DMS79 treated with DMSO at 0.1 percent for 48 hours (cell line): ENCODE measurements around the gene TP53AIP1.
A peak's percentile ranks its signal among the peaks of the same experiment; 100 is the strongest.

Experiments
- DNase-seq: peaks from one replicate; lab custom pipeline; 2025; lab: John Stamatoyannopoulos, UW

The TP53AIP1 gene

DNA sequence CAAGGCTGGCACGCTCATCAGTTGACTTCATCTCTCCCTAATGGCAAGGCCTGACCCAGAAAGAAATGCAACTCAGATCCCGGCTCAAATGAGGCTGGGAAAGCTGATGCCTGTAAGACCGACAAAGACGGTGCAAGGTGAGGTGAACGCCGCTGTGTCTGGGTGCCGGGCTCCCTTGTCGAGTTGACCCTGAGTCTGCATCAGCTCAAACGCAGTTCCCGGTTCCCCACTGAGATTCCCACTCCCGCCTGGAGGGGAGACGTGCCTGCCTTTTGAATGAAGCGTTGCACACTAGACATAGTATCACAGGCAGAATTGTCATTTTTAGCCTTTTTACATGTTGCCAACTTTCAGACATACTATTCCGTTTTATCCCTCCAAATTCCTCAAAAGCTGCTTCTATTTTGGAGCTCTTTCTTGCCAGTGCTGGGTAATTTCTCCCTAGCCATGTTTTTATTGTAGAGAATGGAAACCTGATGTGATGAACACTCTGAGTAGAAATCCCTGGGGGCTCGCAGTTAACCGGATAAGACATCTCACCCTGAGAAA lies 831 bp upstream of the TP53AIP1 start:
- no peak for DNase-seq

DNA sequence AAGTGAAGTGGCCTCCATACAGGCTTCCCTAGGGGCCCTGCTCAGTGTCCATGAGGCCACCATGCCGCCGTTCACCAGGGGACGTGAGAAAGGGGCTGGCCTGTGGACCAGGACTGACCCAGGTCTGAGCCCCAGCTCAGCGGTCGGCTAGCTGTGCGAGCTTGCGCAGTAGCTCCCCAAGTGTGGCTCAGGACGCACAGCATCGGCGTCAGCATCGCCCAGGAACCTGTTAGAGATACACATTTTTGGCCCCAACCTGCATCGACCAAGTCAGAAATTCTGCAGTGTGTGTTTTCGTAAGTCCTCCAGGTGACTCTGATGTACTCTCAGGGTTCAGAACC lies 429 bp downstream of the TP53AIP1 start:
- no peak for DNase-seq

DNA sequence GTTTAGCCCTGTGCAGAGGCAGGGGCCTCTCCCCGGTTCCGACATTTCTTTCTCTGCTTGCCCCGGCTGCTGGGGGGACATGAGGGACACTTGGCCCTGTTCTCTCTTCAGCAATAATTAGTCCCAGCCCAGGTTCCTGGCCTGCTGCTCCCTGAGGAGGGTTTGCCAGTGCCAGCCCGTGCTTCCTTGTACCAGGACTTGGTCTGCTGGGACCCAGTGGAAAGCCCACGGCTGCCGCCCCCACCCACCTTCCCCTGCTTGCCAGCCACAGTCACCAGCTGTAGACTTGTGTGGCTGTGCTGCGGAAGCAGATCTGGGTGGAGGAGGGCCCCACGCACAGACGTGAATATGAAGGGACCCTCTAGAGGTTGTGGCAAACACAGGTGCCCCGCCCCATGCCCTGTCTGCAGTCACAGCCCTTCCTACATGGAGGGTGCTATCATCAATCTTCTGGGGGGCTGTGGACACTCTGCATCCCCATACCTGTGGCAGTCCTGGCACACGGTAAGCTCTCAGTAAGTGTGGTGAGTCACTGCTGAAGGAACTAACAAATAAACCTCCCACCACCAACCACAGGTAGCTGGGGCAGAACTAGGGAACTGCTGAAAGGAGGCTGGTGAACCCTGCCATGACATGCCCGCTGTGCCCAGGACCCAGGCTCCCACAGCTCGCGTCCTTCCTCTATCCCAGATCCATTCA lies 949 bp downstream of the TP53AIP1 start:
- no peak for DNase-seq

DNA sequence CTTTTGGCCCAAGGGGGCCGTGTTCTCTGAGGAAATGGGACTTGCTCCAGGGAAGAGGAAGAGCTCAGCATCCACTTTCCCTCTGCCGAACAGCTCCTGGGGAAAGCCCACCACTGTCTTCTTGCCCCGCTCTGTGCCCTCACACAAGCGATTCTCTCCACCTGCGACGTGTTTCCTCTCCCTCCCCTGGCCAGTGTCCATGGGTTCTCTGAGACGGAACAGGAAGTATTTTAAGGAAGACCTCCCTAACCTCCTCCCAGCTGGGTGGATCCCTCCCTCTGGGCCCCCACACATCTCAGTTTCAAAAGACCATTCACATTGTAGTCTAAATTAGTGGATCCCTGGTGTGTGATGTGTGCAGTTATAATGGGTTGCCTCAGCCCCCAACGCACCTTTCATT lies 1.6 kb downstream of the TP53AIP1 start:
- no peak for DNase-seq

DNA sequence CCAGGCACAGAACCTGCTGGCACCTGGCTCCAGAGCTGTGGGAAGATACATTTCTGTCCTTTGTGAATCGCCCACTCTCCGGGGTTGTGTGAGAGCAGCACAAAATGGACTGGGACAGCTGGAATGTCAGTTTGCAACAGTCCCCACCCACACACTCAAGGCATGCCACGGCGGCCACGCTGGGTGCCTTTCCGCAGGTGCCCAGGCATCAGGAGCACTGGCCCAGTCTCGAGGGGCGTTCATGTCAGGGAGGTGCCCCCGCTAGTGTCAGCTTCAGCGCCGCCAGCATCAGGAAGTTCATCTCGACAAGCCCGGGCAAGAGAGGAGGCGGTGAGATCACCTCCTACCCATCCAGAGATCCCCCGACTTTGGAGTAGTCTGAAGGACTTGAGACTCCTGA lies 2.1 kb downstream of the TP53AIP1 start:
- DNase-seq: peak; percentile 69

DNA sequence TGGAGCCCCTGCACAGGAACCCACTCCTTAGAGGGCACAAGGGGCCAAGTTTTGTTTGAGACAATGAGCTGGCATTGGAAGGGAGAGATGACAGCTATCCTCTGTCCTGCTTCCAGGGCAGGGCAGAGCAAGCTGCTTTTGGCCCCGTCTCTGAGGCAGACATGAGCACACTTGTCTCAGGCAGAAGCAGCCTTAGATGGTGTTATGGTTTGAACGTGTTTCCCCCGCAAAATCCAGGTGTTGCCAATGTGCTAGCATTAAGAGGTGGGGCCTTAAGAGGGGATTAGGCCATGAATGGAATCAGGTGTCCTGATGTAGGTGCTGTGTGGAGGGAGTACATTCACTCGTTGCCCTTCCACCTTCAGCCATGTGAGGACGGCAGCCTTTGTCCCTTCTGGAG lies 2.5 kb downstream of the TP53AIP1 start:
- DNase-seq: peak; percentile 35

DNA sequence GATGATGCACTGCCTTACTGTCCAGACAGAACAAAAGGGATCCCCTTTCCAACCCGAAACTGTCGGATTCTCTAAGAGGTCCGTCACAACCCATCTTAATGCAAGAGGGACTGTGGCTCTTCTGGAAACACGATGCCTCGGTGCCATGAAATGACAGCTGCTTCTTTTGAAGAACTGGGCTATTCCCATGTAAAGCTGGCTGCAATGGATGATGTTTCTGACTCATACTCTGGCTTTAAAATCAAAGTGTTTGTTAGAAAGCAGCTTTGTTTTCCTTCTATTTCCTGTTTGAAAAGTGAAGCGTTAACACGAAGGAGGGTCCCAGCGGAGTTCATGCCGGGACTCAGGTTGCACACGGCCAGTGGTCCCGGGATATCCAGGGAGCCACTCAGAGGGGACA lies 3.1 kb downstream of the TP53AIP1 start:
- DNase-seq: no peak

DNA sequence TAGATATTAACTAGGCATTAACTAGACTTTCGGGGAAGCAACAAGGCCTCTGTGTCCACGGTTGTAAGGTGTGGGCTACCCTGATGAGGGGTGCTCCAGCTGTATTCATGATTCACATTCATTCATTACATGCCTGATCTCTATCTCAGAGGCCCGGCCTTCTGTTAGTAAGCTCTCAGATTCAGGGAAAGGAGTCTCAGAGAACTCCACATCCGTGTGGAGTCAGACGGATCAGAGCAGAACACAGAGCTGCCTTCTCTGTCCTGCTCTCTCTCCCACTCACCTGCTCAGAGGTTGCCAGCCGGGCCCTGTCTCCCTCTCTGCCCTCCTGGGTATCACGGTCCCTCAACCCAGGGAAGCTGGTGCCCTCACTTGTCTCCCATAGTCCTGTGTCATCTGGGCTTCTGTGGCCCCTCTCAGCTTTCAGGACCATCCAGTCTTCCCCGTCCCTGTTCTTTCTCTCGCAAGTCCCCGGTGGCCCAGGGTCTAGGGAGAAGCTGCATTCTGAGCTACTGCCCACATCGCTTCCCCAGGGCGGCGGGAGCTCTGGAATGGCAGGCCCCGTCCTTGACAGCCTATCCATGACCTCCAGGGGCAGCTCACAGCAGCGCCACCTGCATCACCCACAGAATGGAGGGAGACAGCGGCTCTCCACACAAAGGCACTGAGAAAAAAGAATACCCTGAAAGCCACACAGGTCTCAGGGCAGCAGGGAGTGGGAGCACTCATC lies 4.3 kb downstream of the TP53AIP1 start:
- DNase-seq: no peak

DNA sequence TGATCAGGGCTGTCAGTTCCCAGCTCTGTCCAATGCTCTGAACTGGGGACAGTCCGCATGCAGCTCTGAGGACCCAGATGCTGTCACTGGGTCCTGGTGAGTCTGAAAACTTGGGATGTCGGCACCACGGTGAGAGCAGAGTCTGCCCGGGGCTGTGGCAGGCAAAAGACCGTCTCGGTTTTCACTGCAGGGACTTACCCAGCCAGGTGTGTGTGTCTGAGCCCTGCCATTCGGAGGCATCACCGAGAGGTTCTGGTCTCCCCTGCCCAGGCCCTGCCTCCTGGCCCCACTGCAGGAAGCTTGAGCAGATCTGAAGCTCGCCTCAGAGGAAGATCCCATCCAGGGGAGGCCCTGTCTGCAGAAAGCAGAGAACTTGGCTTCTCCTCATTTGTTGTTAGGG lies 5.2 kb downstream of the TP53AIP1 start:
- DNase-seq: no peak

DNA sequence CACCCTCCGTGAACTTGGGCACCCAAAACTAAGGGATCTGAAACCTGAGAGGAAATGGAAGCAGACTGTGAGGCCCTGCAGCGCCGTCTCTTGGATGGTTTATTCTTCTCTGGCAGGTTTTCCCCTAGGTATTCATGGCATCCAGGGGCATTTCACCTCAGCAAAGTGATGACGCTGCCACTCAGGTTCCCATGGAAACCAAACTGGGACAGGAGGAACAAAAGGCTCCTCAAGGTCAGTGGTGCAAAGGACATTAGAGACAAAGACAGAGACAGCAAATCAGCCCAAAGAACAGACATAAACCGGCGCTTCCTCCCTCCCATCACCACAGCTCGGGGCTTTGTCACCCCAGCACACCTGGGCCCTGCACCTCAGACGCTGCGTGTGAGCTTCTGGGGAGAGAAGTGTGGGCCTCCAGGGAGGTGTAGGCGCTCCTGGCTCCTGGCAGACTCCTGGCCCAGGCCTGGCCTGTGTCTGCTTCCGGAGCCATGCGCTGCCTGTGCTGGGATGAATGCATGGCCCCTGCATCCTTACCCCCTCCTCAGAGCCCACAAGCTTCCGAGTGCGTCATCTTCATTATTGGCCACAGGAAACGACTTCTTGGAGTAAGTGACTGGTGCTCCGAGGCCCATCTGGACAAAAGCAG lies 5.9 kb downstream of the TP53AIP1 start:
- peak; percentile 70 for DNase-seq

DNA sequence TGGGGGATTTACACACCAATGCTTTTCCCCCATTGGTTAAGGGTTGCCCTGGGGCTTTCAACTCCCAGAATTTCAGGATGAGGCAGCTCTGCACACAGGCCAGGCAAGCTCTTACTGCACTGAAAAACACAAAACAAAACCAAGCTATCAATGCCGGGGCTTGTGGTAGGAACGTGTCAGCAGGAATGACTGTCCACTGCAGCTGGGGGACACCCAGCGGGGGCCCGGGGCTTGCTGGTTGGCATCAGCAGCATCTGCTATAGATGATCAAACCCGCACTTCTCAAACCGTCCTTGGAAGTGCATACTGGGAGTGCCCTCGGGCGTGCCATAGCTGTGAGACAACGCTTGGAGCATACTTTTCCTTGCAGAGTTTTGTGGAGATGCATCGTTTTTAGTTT lies 7.7 kb downstream of the TP53AIP1 start:
- no peak for DNase-seq

DNA sequence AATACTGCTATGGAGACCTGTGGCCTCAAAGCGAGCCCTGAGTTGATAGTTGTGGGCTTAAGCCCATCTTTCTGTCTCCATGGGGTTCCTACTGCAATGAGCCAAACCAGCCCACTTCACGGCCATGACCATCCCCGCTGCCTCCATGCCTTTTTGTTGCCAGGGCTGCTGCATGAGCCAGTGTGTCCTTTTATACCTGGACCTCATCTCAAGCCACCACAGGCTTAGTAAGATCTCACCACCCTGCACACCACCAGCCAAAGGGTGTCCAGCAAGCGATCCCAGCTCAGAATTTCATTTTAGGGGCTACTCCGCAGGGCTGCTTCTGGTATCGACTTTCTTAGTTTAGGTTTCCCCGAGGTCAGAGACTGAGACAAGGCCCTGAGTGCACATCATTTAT lies 8.3 kb downstream of the TP53AIP1 start:
- no peak for DNase-seq

DNA sequence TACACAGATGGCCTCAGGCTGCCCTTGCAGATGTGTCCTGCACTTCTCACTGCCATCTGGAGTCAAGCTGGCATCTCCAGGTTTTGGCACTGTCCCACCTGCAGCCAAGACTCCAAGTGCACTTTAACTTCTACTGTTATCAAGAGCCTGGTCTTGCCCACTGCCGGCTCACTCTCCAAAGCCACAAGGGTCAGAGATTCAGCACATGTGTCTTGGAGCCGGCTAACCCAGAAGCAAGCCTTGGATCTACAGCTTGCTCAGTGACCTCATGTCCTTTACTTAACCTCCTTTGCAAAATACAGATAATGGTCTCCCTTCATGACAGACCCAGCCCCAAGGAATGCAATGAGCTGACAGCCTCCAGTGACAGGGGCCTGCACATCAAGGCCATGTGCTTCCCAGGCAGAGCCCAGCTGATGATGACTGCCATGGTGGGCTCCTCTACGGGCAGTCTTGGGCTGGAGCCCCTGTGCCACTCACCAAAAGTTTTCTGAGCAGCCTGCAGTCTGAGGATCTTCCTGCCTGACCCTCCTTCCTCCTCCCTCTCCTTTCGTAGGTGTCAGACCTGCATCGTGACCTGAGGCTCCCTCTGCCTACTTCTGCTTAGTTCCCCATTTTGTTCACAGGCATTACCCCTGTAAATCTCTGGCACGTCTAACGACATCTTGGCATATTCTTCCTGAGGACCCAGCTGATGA lies 9.0 kb downstream of the TP53AIP1 start:
- peak; percentile 16 for DNase-seq

DNA sequence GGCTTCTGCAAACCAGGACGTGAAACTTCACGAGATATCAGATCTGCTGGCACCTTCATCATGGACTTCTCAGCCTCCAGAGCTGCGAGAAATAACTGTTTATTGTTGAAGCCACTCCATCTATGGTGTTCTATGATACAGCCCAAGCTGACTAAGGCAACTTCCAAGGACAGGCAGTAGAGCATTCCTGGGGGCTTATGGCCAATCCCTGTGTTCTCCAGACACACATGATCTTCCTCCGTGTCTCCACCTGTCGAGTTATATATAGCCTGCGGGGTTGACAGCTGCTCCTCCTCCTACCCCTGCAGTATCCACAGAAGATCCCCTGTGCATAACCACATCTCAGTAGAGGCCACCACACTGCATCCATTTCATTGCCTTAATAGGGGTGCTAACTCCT lies 11.0 kb downstream of the TP53AIP1 start:
- DNase-seq: no peak

DNA sequence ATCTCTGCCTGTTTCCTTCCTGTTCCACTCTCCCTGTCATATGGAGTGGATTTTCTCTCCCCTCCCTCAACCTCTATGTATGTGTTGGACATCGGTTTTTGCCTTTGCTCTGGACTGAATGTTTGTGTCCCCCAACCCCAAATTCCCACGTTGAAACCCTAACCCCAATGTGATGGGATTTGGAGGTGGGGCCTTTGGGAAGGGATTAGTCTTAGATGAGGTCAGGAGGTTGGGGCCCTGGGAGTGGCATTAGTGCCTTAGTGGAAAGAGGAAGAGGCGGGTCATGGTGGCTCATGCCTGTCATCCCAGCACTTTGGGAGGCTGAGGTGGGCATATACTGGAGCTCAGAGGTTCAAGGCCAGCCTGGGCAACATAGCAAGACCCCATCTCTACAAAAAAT lies 11.6 kb downstream of the TP53AIP1 start:
- DNase-seq: no peak

DNA sequence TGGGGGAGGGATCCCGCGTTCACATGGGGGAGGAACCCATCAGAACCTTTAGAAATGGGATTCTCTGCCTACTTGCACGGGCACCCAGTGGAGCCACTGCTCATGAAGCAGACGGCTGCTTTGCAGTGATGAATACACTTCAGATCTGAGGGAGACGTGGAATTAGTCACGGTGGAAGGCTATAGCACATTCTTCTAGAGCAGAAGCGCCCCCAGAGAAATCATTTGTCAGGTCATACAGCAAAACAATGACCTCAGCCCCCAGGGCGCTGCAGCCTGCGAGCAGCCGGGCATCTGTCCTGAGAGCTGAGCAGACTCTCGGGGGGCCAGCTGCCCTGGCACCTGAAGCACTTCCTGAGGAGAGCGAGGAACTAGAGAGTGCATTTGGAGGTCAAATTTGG lies 12.7 kb downstream of the TP53AIP1 start:
- no peak for DNase-seq

DNA sequence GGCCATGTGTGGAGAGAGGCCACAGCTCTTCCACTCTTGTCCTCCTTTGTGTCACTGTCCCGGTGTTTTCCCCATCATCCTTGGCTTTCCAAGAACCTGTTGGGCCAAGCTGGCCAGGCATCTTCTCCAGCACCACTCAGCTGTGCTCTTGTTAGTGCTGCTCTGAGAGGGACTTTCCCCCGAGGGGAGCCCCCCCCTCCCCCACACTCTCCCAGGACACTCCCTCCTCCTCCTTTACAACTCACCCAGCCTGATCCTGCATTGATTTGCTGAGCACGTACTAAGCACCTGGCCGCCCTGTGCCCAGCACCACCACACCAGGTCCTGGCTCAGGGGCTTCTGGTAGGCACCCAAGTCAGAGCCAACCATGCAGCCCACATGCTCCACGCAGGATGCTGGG lies 13.2 kb downstream of the TP53AIP1 start:
- DNase-seq: no peak

DNA sequence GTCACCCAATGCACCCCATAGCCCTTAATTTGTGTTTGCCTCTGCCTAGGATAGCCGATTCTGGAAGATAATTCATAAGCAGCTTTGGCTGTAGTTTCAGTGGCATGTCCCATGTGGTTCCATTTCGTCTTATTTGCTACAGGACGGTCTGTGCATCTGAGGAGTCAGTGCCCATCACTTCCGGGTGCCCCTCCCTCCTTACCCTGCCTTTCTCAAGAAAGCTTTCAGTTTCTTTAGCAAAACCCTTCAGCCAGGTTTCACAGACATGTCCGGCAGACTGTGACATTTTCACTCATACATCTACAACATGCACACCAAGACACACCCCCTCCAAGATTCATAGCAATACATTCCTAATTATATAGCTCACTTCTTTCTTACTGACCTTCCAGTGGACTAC lies 14.3 kb downstream of the TP53AIP1 start:
- DNase-seq: no peak

DNA sequence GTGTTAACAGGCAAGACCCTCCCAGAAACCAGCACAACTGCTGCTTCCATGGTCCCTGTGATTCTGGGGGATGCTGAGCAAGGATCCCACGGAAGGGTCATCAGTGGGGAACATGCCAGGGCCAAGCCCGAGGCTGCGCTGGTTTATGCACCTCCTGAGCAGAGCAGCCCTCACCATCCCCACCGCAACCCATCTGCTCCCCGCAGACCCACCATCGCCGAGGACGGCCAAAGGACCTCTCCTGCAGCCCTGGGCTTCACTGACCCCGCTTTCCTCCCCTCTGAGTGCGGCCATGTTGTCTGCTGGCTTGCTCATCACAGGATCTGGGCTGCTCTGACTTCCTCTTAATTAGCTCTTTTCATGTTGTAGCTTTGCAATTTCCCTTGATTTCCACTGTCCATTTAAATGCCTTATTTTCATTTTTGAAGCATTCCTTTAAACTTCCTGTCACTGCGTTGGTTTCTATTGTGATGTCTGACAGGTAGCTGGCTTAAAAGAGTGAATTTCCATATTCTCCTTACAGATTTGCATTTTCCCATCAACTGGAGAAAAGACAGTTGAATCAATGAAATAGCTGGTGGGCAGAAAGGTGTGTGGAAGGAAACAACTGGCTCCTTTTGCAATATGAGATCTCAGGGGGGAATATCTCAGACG lies 14.9 kb downstream of the TP53AIP1 start:
- DNase-seq: no peak

DNA sequence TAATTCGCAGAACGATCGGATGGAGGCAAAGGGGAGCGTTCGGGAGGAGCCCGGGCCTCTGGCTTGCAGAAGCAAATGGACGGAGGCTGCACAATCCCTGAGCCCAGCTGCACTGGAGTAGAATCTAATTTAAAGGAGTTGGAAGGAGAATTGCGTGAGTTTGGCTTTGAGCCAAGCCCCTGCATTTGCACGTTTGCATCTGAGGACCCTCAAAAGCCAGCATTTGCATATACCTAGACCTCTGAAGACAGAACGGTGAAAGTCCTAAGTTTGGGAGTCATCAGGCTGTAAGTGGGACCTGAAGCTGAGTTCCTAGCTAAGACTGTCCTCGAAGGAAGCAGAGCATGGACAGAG lies 15.6 kb downstream of the TP53AIP1 start:
- no peak for DNase-seq

DNA sequence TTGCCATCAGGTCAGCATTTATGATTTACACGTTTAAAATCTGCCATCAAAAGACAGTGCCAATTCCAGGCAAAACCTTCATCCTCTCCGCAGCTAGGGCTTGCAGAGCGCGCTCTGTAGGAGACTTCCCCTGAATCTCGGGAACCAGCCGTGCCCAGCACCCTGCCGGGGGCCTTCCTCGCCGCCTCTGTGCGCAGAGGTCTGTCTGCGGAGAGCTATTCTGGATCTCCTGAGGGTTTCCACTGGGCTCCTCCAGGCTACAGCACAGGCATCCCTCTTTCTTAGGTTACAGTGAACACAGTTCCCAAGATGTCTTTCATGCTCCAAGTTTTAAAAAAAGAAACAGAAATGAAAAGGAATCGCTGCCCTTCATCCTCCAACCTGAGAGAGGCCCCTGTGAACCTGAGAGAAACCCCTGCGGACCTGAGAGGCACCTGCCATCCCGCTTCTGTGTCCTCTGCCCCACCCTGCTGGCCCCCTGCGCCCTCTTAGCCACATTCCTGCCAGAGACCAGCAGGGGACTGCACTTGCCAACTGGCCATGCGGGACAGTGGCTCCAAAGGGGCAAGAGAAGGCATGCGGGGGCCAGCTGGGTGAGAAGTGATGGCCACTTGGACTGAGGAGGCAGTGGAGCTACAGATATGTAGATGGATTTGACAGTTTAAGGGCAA lies 16.1 kb downstream of the TP53AIP1 start:
- no peak for DNase-seq

DNA sequence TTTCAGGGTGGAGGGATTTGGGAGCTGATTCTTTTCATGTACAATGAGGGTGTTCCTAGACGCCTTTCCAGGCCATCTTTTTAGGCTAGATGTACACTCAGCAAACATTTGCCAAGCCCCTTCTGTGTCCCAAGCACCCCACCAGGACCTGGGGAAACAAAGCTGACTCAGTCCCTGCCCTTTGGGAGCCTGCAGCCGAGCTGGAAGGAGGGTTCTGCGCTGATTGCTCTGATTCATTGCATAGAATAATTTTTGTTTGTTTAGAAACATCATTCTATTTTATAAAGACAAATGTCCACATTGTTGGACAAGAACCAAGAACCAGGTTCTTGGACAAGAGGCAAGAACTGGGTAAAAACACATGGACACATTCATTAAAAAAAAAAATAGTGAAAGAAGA lies 16.7 kb downstream of the TP53AIP1 start:
- no peak for DNase-seq
